SH-SY5Y (cell line): Measurements from ENCODE around the gene NDUFC2.

ENCODE experiments used
- GATA2 ChIP-seq: IDR thresholded peaks from 2 replicates; pipeline ENCODE4 v1.6.1; 2011; ENCODE audit warnings: mild to moderate bottlenecking, low read depth, low read length
- GATA3 ChIP-seq: IDR thresholded peaks from 2 replicates; pipeline ENCODE4 v1.6.1; 2011; ENCODE audit warnings: low read depth, mild to moderate bottlenecking, low read length, moderate library complexity

NDUFC2 gene

GRCh38 chr11:78085972-78086371, 6.3 kb upstream of the NDUFC2 start:
- TF ChIP-seq GATA2, result no peak
- TF ChIP-seq GATA3, result no peak

- TF ChIP-seq GATA2, result no peak
- TF ChIP-seq GATA3, result no peak
These were observed 3.4 kb upstream of the NDUFC2 start for GRCh38 chr11:78083021-78083420.

- TF ChIP-seq GATA3, result no peak
- TF ChIP-seq GATA2, result no peak
These were observed 2.5 kb upstream of the NDUFC2 start for GRCh38 chr11:78082146-78082545.

- TF ChIP-seq GATA2, result no peak
- TF ChIP-seq GATA3, result no peak
These were observed 1.9 kb upstream of the NDUFC2 start for GRCh38 chr11:78081583-78081982.

- TF ChIP-seq GATA3 (no peak), GATA2 (no peak)
These were observed 1.3 kb upstream of the NDUFC2 start for GRCh38 chr11:78080818-78081495.

- TF ChIP-seq GATA2 (no peak), GATA3 (no peak)
These were observed 589 bp upstream of the NDUFC2 start for GRCh38 chr11:78080084-78080817.

GRCh38 chr11:78078218-78079167, 1.2 kb downstream of the NDUFC2 start:
- TF ChIP-seq GATA2 (no peak), GATA3 (no peak)

GRCh38 chr11:78076733-78077403, 2.8 kb downstream of the NDUFC2 start:
- no peak for TF ChIP-seq GATA2
- TF ChIP-seq GATA3, result no peak

GRCh38 chr11:78074756-78075155, 4.9 kb downstream of the NDUFC2 start:
- TF ChIP-seq GATA2, result no peak
- no peak for TF ChIP-seq GATA3

- TF ChIP-seq GATA3 (no peak), GATA2 (no peak)
These were observed 7.2 kb downstream of the NDUFC2 start for GRCh38 chr11:78072455-78072854.

GRCh38 chr11:78071717-78072116, 7.9 kb downstream of the NDUFC2 start:
- TF ChIP-seq GATA3 (no peak), GATA2 (no peak)

- TF ChIP-seq GATA2 (no peak), GATA3 (no peak)
These were observed 9.0 kb downstream of the NDUFC2 start for GRCh38 chr11:78070621-78071020.

- TF ChIP-seq GATA3 (no peak), GATA2 (no peak)
These were observed 10.2 kb downstream of the NDUFC2 start for GRCh38 chr11:78069465-78069864.

GRCh38 chr11:78067704-78068103, 12.0 kb downstream of the NDUFC2 start:
- no peak for TF ChIP-seq GATA3
